Measurements from ENCODE around the gene KLHDC10.

DNA sequence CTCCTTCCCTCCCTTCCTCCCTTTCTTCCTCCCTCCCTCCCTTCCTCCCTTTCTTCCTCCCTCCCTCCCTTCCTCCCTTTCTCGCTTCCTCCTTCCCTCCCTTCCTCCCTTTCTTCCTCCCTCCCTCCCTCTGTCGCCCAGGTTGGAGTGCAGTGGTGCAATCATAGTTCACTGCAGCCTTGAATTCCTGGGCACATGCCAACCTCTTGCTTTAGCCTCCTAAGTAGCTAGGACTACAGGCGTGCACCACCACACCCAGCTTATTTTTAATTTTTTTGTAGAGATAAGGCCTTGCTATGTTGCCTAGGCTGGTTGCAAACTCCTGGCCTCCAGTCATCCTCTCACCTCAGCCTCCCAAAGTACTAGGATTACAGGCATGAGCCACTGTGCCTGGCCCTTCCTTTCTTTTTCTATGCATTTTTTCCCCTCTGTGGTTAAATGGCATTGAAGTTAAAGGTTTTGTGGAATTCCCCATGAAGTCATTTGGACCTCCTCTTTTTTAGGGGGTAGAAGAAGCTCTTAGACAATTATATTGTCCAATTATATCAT, 9.6 kb downstream of the KLHDC10 start:
- no peak for TF ChIP-seq POLR2A (IDR thresholded peaks at IDR 0.05; ENCODE audit: low read depth)
- no peak for TF ChIP-seq POLR2AphosphoS5 (IDR thresholded peaks at IDR 0.05)
- TF ChIP-seq, protein P1, sequence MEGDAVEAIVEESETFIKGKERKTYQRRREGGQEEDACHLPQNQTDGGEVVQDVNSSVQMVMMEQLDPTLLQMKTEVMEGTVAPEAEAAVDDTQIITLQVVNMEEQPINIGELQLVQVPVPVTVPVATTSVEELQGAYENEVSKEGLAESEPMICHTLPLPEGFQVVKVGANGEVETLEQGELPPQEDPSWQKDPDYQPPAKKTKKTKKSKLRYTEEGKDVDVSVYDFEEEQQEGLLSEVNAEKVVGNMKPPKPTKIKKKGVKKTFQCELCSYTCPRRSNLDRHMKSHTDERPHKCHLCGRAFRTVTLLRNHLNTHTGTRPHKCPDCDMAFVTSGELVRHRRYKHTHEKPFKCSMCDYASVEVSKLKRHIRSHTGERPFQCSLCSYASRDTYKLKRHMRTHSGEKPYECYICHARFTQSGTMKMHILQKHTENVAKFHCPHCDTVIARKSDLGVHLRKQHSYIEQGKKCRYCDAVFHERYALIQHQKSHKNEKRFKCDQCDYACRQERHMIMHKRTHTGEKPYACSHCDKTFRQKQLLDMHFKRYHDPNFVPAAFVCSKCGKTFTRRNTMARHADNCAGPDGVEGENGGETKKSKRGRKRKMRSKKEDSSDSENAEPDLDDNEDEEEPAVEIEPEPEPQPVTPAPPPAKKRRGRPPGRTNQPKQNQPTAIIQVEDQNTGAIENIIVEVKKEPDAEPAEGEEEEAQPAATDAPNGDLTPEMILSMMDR (IDR thresholded peaks at IDR 0.05) = no peak
